ENCODE results near the gene SLC38A9. TPM values are rescaled to one million over a fixed set of nuclear protein-coding genes. Genes with fewer than 3 reads are reported as not detected.
"Not testable (repeated sequence)": the region's sequence is repeated elsewhere in the genome, so short reads cannot be mapped to it uniquely, and the experiment has no call there.

The SLC38A9 gene
- polyA plus RNA-seq, 2 donors: 6.6 to 6.8 TPM

- H3K27me3 ChIP-seq (ENCODE audit: control insufficient read depth in 1 of 2, insufficient read depth in 2 of 2, low read length in 2 of 2): no peaks in the 10 kb centered on the region
- no peak within 1 kb of the TSS for H3K4me3 ChIP-seq (ENCODE audit: low read depth in 1 of 2, low read length in 2 of 2)
- H3K4me1 ChIP-seq (ENCODE audit: control insufficient read depth in 2 of 2, insufficient read depth in 2 of 2, low read length in 1 of 2): no peaks in the 10 kb centered on the region
- no peak within 1 kb of the TSS for H3K27ac ChIP-seq (ENCODE audit: low read depth in 2 of 2, low read length in 1 of 2)
- H3K36me3 ChIP-seq (ENCODE audit: control insufficient read depth in 2 of 2, insufficient read depth in 2 of 2, low read length in 1 of 2): no peaks in the 10 kb centered on the region
- 95 to 96% methylated on average over 31 of the region's 31 CpGs for WGBS, 2 donors
- H3K9me3 ChIP-seq (ENCODE audit: control insufficient read depth in 2 of 2, insufficient read depth in 1 of 2, low read depth in 1 of 2, low read length in 1 of 2): no peaks in the 10 kb centered on the region
Observed at GRCh38 chr5:55737793-55738192, 25.7 kb upstream of the SLC38A9 start, which contains the start of gene DDX4. Gene DDX4, plus strand, starts transcription at chr5:55738061. Its CDS starts 903 bp downstream, at chr5:55738964.

- no peaks in the 10 kb centered on the region for H3K36me3 ChIP-seq (ENCODE audit: control insufficient read depth in 2 of 2, insufficient read depth in 2 of 2, low read length in 1 of 2)
- H3K4me3 ChIP-seq (ENCODE audit: low read depth in 1 of 2, low read length in 2 of 2): no peak overlapping the region
- H3K9me3 ChIP-seq (ENCODE audit: control insufficient read depth in 2 of 2, insufficient read depth in 1 of 2, low read depth in 1 of 2, low read length in 1 of 2): no peaks in the 10 kb centered on the region
- 55 to 95% methylated on average over 1 of the region's 1 CpG for WGBS, 2 donors
- H3K27me3 ChIP-seq (ENCODE audit: control insufficient read depth in 1 of 2, insufficient read depth in 2 of 2, low read length in 2 of 2): no peaks in the 10 kb centered on the region
- no peak overlapping the region for H3K27ac ChIP-seq (ENCODE audit: low read depth in 2 of 2, low read length in 1 of 2)
- H3K4me1 ChIP-seq (ENCODE audit: control insufficient read depth in 2 of 2, insufficient read depth in 2 of 2, low read length in 1 of 2): no peaks in the 10 kb centered on the region
Observed at GRCh38 chr5:55734658-55735057, 22.5 kb upstream of the SLC38A9 start.

GRCh38 chr5:55732585-55732984, 20.5 kb upstream of the SLC38A9 start:
- no peaks in the 10 kb centered on the region for H3K9me3 ChIP-seq (ENCODE audit: control insufficient read depth in 2 of 2, insufficient read depth in 1 of 2, low read depth in 1 of 2, low read length in 1 of 2)
- no peak overlapping the region for H3K27ac ChIP-seq (ENCODE audit: low read depth in 2 of 2, low read length in 1 of 2)
- H3K4me1 ChIP-seq (ENCODE audit: control insufficient read depth in 2 of 2, insufficient read depth in 2 of 2, low read length in 1 of 2): no peaks in the 10 kb centered on the region
- H3K4me3 ChIP-seq (ENCODE audit: low read depth in 1 of 2, low read length in 2 of 2): no peak overlapping the region
- no peaks in the 10 kb centered on the region for H3K36me3 ChIP-seq (ENCODE audit: control insufficient read depth in 2 of 2, insufficient read depth in 2 of 2, low read length in 1 of 2)
- H3K27me3 ChIP-seq (ENCODE audit: control insufficient read depth in 1 of 2, insufficient read depth in 2 of 2, low read length in 2 of 2): no peaks in the 10 kb centered on the region

GRCh38 chr5:55731848-55732247, 19.7 kb upstream of the SLC38A9 start:
- Histone ChIP-seq H3K4me1 (ENCODE audit: control insufficient read depth in 2 of 2, insufficient read depth in 2 of 2, low read length in 1 of 2) (no peaks in the 10 kb centered on the region), H3K27ac (ENCODE audit: low read depth in 2 of 2, low read length in 1 of 2) (no peak overlapping the region), H3K9me3 (ENCODE audit: control insufficient read depth in 2 of 2, insufficient read depth in 1 of 2, low read depth in 1 of 2, low read length in 1 of 2) (no peaks in the 10 kb centered on the region), H3K4me3 (ENCODE audit: low read depth in 1 of 2, low read length in 2 of 2) (no peak overlapping the region), H3K36me3 (ENCODE audit: control insufficient read depth in 2 of 2, insufficient read depth in 2 of 2, low read length in 1 of 2) (no peaks in the 10 kb centered on the region), H3K27me3 (ENCODE audit: control insufficient read depth in 1 of 2, insufficient read depth in 2 of 2, low read length in 2 of 2) (no peaks in the 10 kb centered on the region)
- WGBS, 2 donors: 53 to 69% methylated on average over 3 of the region's 3 CpGs

GRCh38 chr5:55724281-55724680, 12.2 kb upstream of the SLC38A9 start:
- Histone ChIP-seq H3K4me3 (ENCODE audit: low read depth in 1 of 2, low read length in 2 of 2) (no peak overlapping the region), H3K27ac (ENCODE audit: low read depth in 2 of 2, low read length in 1 of 2) (no peak overlapping the region), H3K9me3 (ENCODE audit: control insufficient read depth in 2 of 2, insufficient read depth in 1 of 2, low read depth in 1 of 2, low read length in 1 of 2) (no peaks in the 10 kb centered on the region), H3K36me3 (ENCODE audit: control insufficient read depth in 2 of 2, insufficient read depth in 2 of 2, low read length in 1 of 2) (no peaks in the 10 kb centered on the region), H3K27me3 (ENCODE audit: control insufficient read depth in 1 of 2, insufficient read depth in 2 of 2, low read length in 2 of 2) (no peaks in the 10 kb centered on the region), H3K4me1 (ENCODE audit: control insufficient read depth in 2 of 2, insufficient read depth in 2 of 2, low read length in 1 of 2) (no peaks in the 10 kb centered on the region)
- WGBS, 2 donors: 81 to 86% methylated on average over 4 of the region's 4 CpGs

GRCh38 chr5:55720188-55720703, 8.1 kb upstream of the SLC38A9 start:
- H3K27ac ChIP-seq (ENCODE audit: low read depth in 2 of 2, low read length in 1 of 2): no peak overlapping the region
- no peaks in the 10 kb centered on the region for H3K9me3 ChIP-seq (ENCODE audit: control insufficient read depth in 2 of 2, insufficient read depth in 1 of 2, low read depth in 1 of 2, low read length in 1 of 2)
- no peaks in the 10 kb centered on the region for H3K27me3 ChIP-seq (ENCODE audit: control insufficient read depth in 1 of 2, insufficient read depth in 2 of 2, low read length in 2 of 2)
- no peak overlapping the region for H3K4me3 ChIP-seq (ENCODE audit: low read depth in 1 of 2, low read length in 2 of 2)
- H3K36me3 ChIP-seq (ENCODE audit: control insufficient read depth in 2 of 2, insufficient read depth in 2 of 2, low read length in 1 of 2): no peaks in the 10 kb centered on the region
- WGBS, 2 donors: 88 to 92% methylated on average over 3 of the region's 3 CpGs
- no peaks in the 10 kb centered on the region for H3K4me1 ChIP-seq (ENCODE audit: control insufficient read depth in 2 of 2, insufficient read depth in 2 of 2, low read length in 1 of 2)

- H3K27me3 ChIP-seq (ENCODE audit: control insufficient read depth in 1 of 2, insufficient read depth in 2 of 2, low read length in 2 of 2); H3K36me3 ChIP-seq (ENCODE audit: control insufficient read depth in 2 of 2, insufficient read depth in 2 of 2, low read length in 1 of 2); H3K9me3 ChIP-seq (ENCODE audit: control insufficient read depth in 2 of 2, insufficient read depth in 1 of 2, low read depth in 1 of 2, low read length in 1 of 2); H3K4me1 ChIP-seq (ENCODE audit: control insufficient read depth in 2 of 2, insufficient read depth in 2 of 2, low read length in 1 of 2); H3K4me3 ChIP-seq (ENCODE audit: low read depth in 1 of 2, low read length in 2 of 2); H3K27ac ChIP-seq (ENCODE audit: low read depth in 2 of 2, low read length in 1 of 2): not testable (repeated sequence)
- whole genome bisulfite sequencing, 2 donors: 85 to 96% methylated on average over 2 of the region's 2 CpGs
Observed at GRCh38 chr5:55719026-55719425, 6.9 kb upstream of the SLC38A9 start.

- no peak overlapping the region for H3K27ac ChIP-seq (ENCODE audit: low read depth in 2 of 2, low read length in 1 of 2)
- H3K36me3 ChIP-seq (ENCODE audit: control insufficient read depth in 2 of 2, insufficient read depth in 2 of 2, low read length in 1 of 2): no peaks in the 10 kb centered on the region
- H3K4me1 ChIP-seq (ENCODE audit: control insufficient read depth in 2 of 2, insufficient read depth in 2 of 2, low read length in 1 of 2): peaks cover 0 to 2% of the 10 kb centered on the region in 2 donors
- no peaks in the 10 kb centered on the region for H3K27me3 ChIP-seq (ENCODE audit: control insufficient read depth in 1 of 2, insufficient read depth in 2 of 2, low read length in 2 of 2)
- 94 to 95% methylated on average over 6 of the region's 6 CpGs for WGBS, 2 donors
- no peak overlapping the region for H3K4me3 ChIP-seq (ENCODE audit: low read depth in 1 of 2, low read length in 2 of 2)
- H3K9me3 ChIP-seq (ENCODE audit: control insufficient read depth in 2 of 2, insufficient read depth in 1 of 2, low read depth in 1 of 2, low read length in 1 of 2): no peaks in the 10 kb centered on the region
Observed at GRCh38 chr5:55715519-55716078, 3.5 kb upstream of the SLC38A9 start.

- Histone ChIP-seq H3K27ac (ENCODE audit: low read depth in 2 of 2, low read length in 1 of 2) (no peak overlapping the region), H3K4me1 (ENCODE audit: control insufficient read depth in 2 of 2, insufficient read depth in 2 of 2, low read length in 1 of 2) (peaks cover 0 to 2% of the 10 kb centered on the region in 2 donors), H3K27me3 (ENCODE audit: control insufficient read depth in 1 of 2, insufficient read depth in 2 of 2, low read length in 2 of 2) (no peaks in the 10 kb centered on the region), H3K9me3 (ENCODE audit: control insufficient read depth in 2 of 2, insufficient read depth in 1 of 2, low read depth in 1 of 2, low read length in 1 of 2) (no peaks in the 10 kb centered on the region), H3K4me3 (ENCODE audit: low read depth in 1 of 2, low read length in 2 of 2) (no peak overlapping the region), H3K36me3 (ENCODE audit: control insufficient read depth in 2 of 2, insufficient read depth in 2 of 2, low read length in 1 of 2) (no peaks in the 10 kb centered on the region)
- 85 to 90% methylated on average over 6 of the region's 6 CpGs for WGBS, 2 donors
Observed at GRCh38 chr5:55714749-55715148, 2.6 kb upstream of the SLC38A9 start.

GRCh38 chr5:55714339-55714738, 2.2 kb upstream of the SLC38A9 start:
- H3K4me3 ChIP-seq (ENCODE audit: low read depth in 1 of 2, low read length in 2 of 2): no peak overlapping the region
- no peak overlapping the region for H3K27ac ChIP-seq (ENCODE audit: low read depth in 2 of 2, low read length in 1 of 2)
- H3K9me3 ChIP-seq (ENCODE audit: control insufficient read depth in 2 of 2, insufficient read depth in 1 of 2, low read depth in 1 of 2, low read length in 1 of 2): no peaks in the 10 kb centered on the region
- H3K4me1 ChIP-seq (ENCODE audit: control insufficient read depth in 2 of 2, insufficient read depth in 2 of 2, low read length in 1 of 2): peaks cover 0 to 2% of the 10 kb centered on the region in 2 donors
- H3K27me3 ChIP-seq (ENCODE audit: control insufficient read depth in 1 of 2, insufficient read depth in 2 of 2, low read length in 2 of 2): no peaks in the 10 kb centered on the region
- H3K36me3 ChIP-seq (ENCODE audit: control insufficient read depth in 2 of 2, insufficient read depth in 2 of 2, low read length in 1 of 2): no peaks in the 10 kb centered on the region
- WGBS, 2 donors: 29 to 41% methylated on average over 1 of the region's 1 CpG

Measured in esophagus (tissue), 2 donors.